ENCODE results near the gene TGM3.

Gene TGM3

DNA sequence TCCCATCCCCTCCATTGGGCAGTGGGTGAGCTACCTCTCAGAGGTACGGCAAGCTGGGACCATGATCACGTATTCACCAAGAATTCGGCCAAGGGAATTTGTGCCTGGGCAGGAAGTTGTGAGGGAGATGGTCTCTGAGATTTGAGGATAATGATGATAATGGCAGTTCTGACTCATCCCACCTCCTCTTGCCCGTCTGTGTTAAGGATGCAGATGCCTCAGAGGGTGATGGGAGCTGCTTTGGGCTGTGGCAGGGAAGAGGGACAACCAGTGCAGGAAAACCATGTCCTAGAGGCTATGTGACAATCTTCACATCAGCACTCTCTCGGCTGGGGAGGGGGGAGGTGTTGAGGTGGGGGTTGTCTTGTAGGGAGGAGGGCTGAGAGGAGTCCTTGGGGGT is 89.2 kb downstream of the TGM3 start:
- no peak for DNase-seq

- DNase-seq: no peak
Observed at GRCh38 chr20:2385496-2385895, 89.7 kb downstream of the TGM3 start.

DNA sequence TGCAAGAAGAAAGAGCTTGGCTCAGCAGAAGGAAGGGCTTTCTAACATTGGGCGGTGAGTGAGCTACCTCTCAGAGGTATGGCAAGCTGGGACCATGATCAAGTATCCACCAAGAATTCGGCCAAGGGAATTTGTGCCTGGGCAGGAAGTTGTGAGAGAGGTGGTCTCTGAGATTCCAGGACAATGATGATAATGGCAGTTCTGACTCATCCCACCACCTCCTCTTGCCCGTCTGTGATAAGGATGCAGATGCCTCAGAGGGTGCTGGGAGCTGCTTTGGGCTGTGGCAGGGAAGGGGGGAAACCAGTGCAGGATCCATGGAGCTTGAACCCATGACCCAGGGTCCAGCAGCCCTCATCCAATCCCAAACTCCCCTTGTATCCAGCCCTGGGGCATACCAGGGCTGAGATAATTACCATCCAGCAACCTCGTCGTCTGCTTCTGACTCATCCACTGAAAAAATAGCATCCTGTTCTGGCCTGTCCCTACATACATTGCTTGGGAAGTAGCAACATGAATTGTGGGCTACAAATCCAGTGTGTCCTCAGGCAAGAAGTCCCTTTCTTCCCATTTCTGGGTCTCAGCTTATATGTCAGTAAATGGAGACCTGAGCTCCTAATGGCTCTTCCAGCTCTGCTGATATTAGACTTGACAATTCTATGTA is 90.8 kb downstream of the TGM3 start:
- no peak for DNase-seq

DNA sequence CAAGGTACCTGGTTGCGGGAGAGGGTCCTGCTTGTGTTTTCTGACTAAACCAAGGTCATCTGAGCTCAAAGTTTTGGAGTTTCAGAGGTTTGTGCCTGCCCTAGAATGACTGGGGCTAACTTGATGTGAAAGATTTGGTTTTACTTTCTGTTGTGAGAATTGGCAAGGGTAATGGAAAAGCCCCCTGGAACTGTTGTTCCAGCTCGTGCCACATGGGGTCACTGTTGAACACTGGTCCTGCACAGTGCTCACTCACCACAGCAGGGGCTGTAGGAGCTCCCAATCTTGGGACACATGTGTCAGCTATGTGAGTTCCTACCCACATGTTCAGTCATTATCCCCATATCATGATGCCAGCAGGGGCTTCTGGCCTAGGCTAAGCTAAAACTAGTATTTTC is 91.4 kb downstream of the TGM3 start:
- no peak for DNase-seq

DNA sequence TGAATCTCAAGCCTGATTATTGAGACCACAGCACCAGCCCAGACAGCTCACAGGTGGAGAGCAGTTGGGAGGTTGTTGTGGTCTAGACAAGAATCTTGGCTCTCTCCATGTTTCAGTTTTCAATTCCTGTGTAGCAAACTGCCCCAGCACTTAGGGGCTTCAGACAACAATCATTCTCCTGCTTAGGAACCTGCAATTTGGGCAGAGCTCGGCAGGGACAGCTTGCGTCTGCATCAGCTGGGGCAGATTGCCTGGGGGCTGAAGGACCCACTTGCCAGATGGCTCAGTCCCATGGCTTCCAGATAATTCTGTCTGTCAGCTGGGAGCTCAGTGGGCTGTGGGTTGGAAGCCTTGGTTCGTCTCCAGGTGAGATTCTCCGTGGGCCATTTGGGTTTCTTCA is 91.8 kb downstream of the TGM3 start:
- no peak for DNase-seq

Measured in DMS79 treated with DMSO at 0.1 percent for 48 hours (cell line).